ENCODE results near the gene HCST. TPM values are rescaled to one million over a fixed set of nuclear protein-coding genes. Genes with fewer than 3 reads are reported as not detected.

Gene HCST
- total RNA-seq, 1 donor from 2014 or later, result 1.8 TPM

- Histone ChIP-seq H3K79me2 (ENCODE audit: insufficient read depth, low read length) (no peaks in the 10 kb centered on the region), H2AFZ (ENCODE audit: low read depth, low read length) (no peak overlapping the region), H3K9me3 (ENCODE audit: insufficient read depth, low read depth, low read length) (no peaks in the 10 kb centered on the region), H4K20me1 (ENCODE audit: insufficient read depth, low read length) (no peaks in the 10 kb centered on the region), H3K27me3 (ENCODE audit: insufficient read depth, low read length) (no peaks in the 10 kb centered on the region), H3K27ac (ENCODE audit: low read depth, low read length) (no peak overlapping the region), H3K9ac (ENCODE audit: low read length) (no peak overlapping the region), H3K4me2 (ENCODE audit: low read length) (no peak overlapping the region), H3K36me3 (ENCODE audit: insufficient read depth, low read length) (no peaks in the 10 kb centered on the region), H3K4me1 (ENCODE audit: insufficient read depth, low read length) (no peaks in the 10 kb centered on the region), H3K4me3 (ENCODE audit: insufficient read depth, low read depth, low read length) (no peak overlapping the region)
- peaks cover 6% of the 10 kb centered on the region for H3K27me3 Mint-ChIP-seq (ENCODE audit: low read depth, unreplicated experiment)
- peaks cover 7% of the 10 kb centered on the region for H3K36me3 Mint-ChIP-seq (ENCODE audit: low read depth, unreplicated experiment)
- H3K4me3 Mint-ChIP-seq (ENCODE audit: unreplicated experiment), result no peak overlapping the region
- no peak for FAIRE-seq
- peaks cover 4% of the 10 kb centered on the region for H3K9me3 Mint-ChIP-seq (ENCODE audit: unreplicated experiment)
- TF ChIP-seq EZH2 (IDR thresholded peaks at IDR 0.05; ENCODE audit: insufficient read depth, low read length) (no peak), CTCF (IDR thresholded peaks at IDR 0.05; ENCODE audit: insufficient read depth, low read depth, low read length) (peak; percentile 40)
- no peaks in the 10 kb centered on the region for H3K4me1 Mint-ChIP-seq (ENCODE audit: low read depth, unreplicated experiment)
- DNase-seq (ENCODE audit: low read depth), result peak; percentile 54
- H3K27ac Mint-ChIP-seq (ENCODE audit: unreplicated experiment), result no peak overlapping the region
These were observed 20.1 kb upstream of the HCST start for GRCh38 chr19:35882114-35882832.

GRCh38 chr19:35883882-35884281, 18.4 kb upstream of the HCST start:
- Histone ChIP-seq H3K79me2 (ENCODE audit: insufficient read depth, low read length) (no peaks in the 10 kb centered on the region), H3K4me2 (ENCODE audit: low read length) (no peak overlapping the region), H4K20me1 (ENCODE audit: insufficient read depth, low read length) (no peaks in the 10 kb centered on the region), H3K9ac (ENCODE audit: low read length) (no peak overlapping the region), H3K36me3 (ENCODE audit: insufficient read depth, low read length) (no peaks in the 10 kb centered on the region), H3K27ac (ENCODE audit: low read depth, low read length) (no peak overlapping the region), H3K4me1 (ENCODE audit: insufficient read depth, low read length) (no peaks in the 10 kb centered on the region), H2AFZ (ENCODE audit: low read depth, low read length) (no peak overlapping the region), H3K4me3 (ENCODE audit: insufficient read depth, low read depth, low read length) (no peak overlapping the region), H3K9me3 (ENCODE audit: insufficient read depth, low read depth, low read length) (no peaks in the 10 kb centered on the region), H3K27me3 (ENCODE audit: insufficient read depth, low read length) (no peaks in the 10 kb centered on the region)
- no peak overlapping the region for H3K27ac Mint-ChIP-seq (ENCODE audit: unreplicated experiment)
- peaks cover 13% of the 10 kb centered on the region for H3K36me3 Mint-ChIP-seq (ENCODE audit: low read depth, unreplicated experiment)
- H3K27me3 Mint-ChIP-seq (ENCODE audit: low read depth, unreplicated experiment), result peaks cover 5% of the 10 kb centered on the region
- FAIRE-seq (no peak), DNase-seq (ENCODE audit: low read depth) (no peak)
- no peaks in the 10 kb centered on the region for H3K4me1 Mint-ChIP-seq (ENCODE audit: low read depth, unreplicated experiment)
- TF ChIP-seq EZH2 (IDR thresholded peaks at IDR 0.05; ENCODE audit: insufficient read depth, low read length), result no peak
- no peak for TF ChIP-seq CTCF (IDR thresholded peaks at IDR 0.05; ENCODE audit: insufficient read depth, low read depth, low read length)
- H3K4me3 Mint-ChIP-seq (ENCODE audit: unreplicated experiment), result no peak overlapping the region
- H3K9me3 Mint-ChIP-seq (ENCODE audit: unreplicated experiment), result no peaks in the 10 kb centered on the region

GRCh38 chr19:35885225-35885738, 17.0 kb upstream of the HCST start:
- H3K79me2 ChIP-seq (ENCODE audit: insufficient read depth, low read length), result no peaks in the 10 kb centered on the region
- Mint-ChIP-seq H3K27me3 (ENCODE audit: low read depth, unreplicated experiment) (peaks cover 5% of the 10 kb centered on the region), H3K4me3 (ENCODE audit: unreplicated experiment) (no peak overlapping the region), H3K36me3 (ENCODE audit: low read depth, unreplicated experiment) (peaks cover 21% of the 10 kb centered on the region), H3K9me3 (ENCODE audit: unreplicated experiment) (no peaks in the 10 kb centered on the region), H3K27ac (ENCODE audit: unreplicated experiment) (no peak overlapping the region), H3K4me1 (ENCODE audit: low read depth, unreplicated experiment) (no peaks in the 10 kb centered on the region)
- no peaks in the 10 kb centered on the region for H3K9me3 ChIP-seq (ENCODE audit: insufficient read depth, low read depth, low read length)
- FAIRE-seq (no peak), DNase-seq (ENCODE audit: low read depth) (no peak)
- H3K27me3 ChIP-seq (ENCODE audit: insufficient read depth, low read length), result no peaks in the 10 kb centered on the region
- no peak overlapping the region for H3K4me2 ChIP-seq (ENCODE audit: low read length)
- no peak overlapping the region for H3K4me3 ChIP-seq (ENCODE audit: insufficient read depth, low read depth, low read length)
- no peak for TF ChIP-seq EZH2 (IDR thresholded peaks at IDR 0.05; ENCODE audit: insufficient read depth, low read length)
- TF ChIP-seq CTCF (IDR thresholded peaks at IDR 0.05; ENCODE audit: insufficient read depth, low read depth, low read length), result no peak
- no peak overlapping the region for H3K27ac ChIP-seq (ENCODE audit: low read depth, low read length)
- no peak overlapping the region for H2AFZ ChIP-seq (ENCODE audit: low read depth, low read length)
- H3K4me1 ChIP-seq (ENCODE audit: insufficient read depth, low read length), result no peaks in the 10 kb centered on the region
- peaks cover 5% of the 10 kb centered on the region for H4K20me1 ChIP-seq (ENCODE audit: insufficient read depth, low read length)
- H3K36me3 ChIP-seq (ENCODE audit: insufficient read depth, low read length), result peaks cover 5% of the 10 kb centered on the region
- H3K9ac ChIP-seq (ENCODE audit: low read length), result no peak overlapping the region
